Right ventricle myocardium inferior (tissue), 1 donor: ENCODE results near the gene SRGAP3. TPM values are rescaled to one million over a fixed set of nuclear protein-coding genes. Genes with fewer than 3 reads are reported as not detected.

Experiments
- ATAC-seq: fragments of 200-7000 bp; cut with Tn5 transposase; one replicate; pipeline ENCODE4 v1.9.1; 2020; ENCODE audit warnings: mild to moderate bottlenecking, moderate library complexity
- DNase-seq: peaks from one replicate; pipeline ENCODE4 v3.0.0; 2021; ENCODE audit errors: missing footprints
- intact Hi-C: fragments of 100-400 bp; cut with DNase I; formaldehyde crosslinking; loops from one replicate; pipeline ENCODE4 v1.11.0; 2022
- total RNA-seq: library from RNA; stranded (reverse); fragmentation: NEBNext Ultra II Directional; extraction: Animal tissue kit (Norgen Biotek cat#: 25700); gene quantifications from one replicate; pipeline ENCODE4 v1.2.1, GENCODE V29; 2021
- donor health status: DM: no; HTN: yes; CAD: no; lungs with severe emphysema.

Gene SRGAP3
- total RNA-seq, 1 donor from 2014 or later = 6.1 TPM

GRCh38 chr3:9136746-9137465 lies 112.5 kb downstream of the SRGAP3 start:
- DNase-seq = no peak
- no peak for ATAC-seq
- intact Hi-C loops = no loop called here

GRCh38 chr3:9135930-9136525 lies 113.4 kb downstream of the SRGAP3 start:
- ATAC-seq (peak; percentile 62), DNase-seq (no peak)
- intact Hi-C loops = no loop called here

GRCh38 chr3:9135526-9135925 lies 113.9 kb downstream of the SRGAP3 start:
- intact Hi-C loops = no loop called here
- ATAC-seq = no peak
- DNase-seq = no peak

- ATAC-seq (no peak), DNase-seq (no peak)
- intact Hi-C loops = no loop called here
Observed at GRCh38 chr3:9133656-9134055, 115.8 kb downstream of the SRGAP3 start.

- no peak for ATAC-seq
- no peak for DNase-seq
- intact Hi-C loops = no loop called here
Observed at GRCh38 chr3:9130345-9131305, 118.8 kb downstream of the SRGAP3 start.

GRCh38 chr3:9129365-9129764 lies 120.1 kb downstream of the SRGAP3 start:
- no peak for DNase-seq
- intact Hi-C loops = no loop called here
- ATAC-seq = no peak

- DNase-seq = no peak
- intact Hi-C loops = no loop called here
- ATAC-seq = no peak
Observed at GRCh38 chr3:9125278-9125951, 124.0 kb downstream of the SRGAP3 start.

- intact Hi-C loops = no loop called here
- DNase-seq (no peak), ATAC-seq (no peak)
Observed at GRCh38 chr3:9124730-9125129, 124.7 kb downstream of the SRGAP3 start.

GRCh38 chr3:9123840-9124239 lies 125.6 kb downstream of the SRGAP3 start:
- DNase-seq (no peak), ATAC-seq (no peak)
- intact Hi-C loops = no loop called here

- DNase-seq = no peak
- intact Hi-C loops = no loop called here
- ATAC-seq = no peak
Observed at GRCh38 chr3:9122732-9123364, 126.6 kb downstream of the SRGAP3 start.

GRCh38 chr3:9121366-9122001 lies 128.0 kb downstream of the SRGAP3 start:
- ATAC-seq (no peak), DNase-seq (no peak)
- intact Hi-C loops = no loop called here

- intact Hi-C loops = no loop called here
- ATAC-seq (no peak), DNase-seq (no peak)
Observed at GRCh38 chr3:9119331-9119730, 130.1 kb downstream of the SRGAP3 start.

GRCh38 chr3:9118222-9118621 lies 131.2 kb downstream of the SRGAP3 start:
- ATAC-seq = no peak
- no peak for DNase-seq
- intact Hi-C loops = no loop called here

GRCh38 chr3:9117220-9117619 lies 132.2 kb downstream of the SRGAP3 start:
- intact Hi-C loops = no loop called here

GRCh38 chr3:9116336-9116735 lies 133.1 kb downstream of the SRGAP3 start:
- DNase-seq = no peak
- intact Hi-C loops = no loop called here
- no peak for ATAC-seq

More at GRCh38 chr3:9117220-9117619, 132.2 kb downstream of the SRGAP3 start:
- no peak for DNase-seq
- no peak for ATAC-seq

- ATAC-seq (no peak), DNase-seq (no peak)
- intact Hi-C loops = no loop called here
Observed at GRCh38 chr3:9115336-9115735, 134.1 kb downstream of the SRGAP3 start.

- no peak for ATAC-seq
Observed at GRCh38 chr3:9113040-9113439, 136.4 kb downstream of the SRGAP3 start.

GRCh38 chr3:9111866-9112265 lies 137.6 kb downstream of the SRGAP3 start:
- peak; percentile 74 for ATAC-seq
- DNase-seq = no peak
- intact Hi-C loops = no loop called here

More at GRCh38 chr3:9113040-9113439, 136.4 kb downstream of the SRGAP3 start:
- no peak for DNase-seq
- intact Hi-C loops = no loop called here
